AG20443 (cell line): ENCODE data around the gene COQ6.
"Not testable (repeated sequence)": the region's sequence is repeated elsewhere in the genome, so short reads cannot be mapped to it uniquely, and the experiment has no call there.

Experiments used
- DNase-seq: peaks from one replicate; pipeline ENCODE4 v3.0.0; 2012; ENCODE audit warnings: low spot score, mixed read lengths

The COQ6 gene

GRCh38 chr14:73988065-73988464 lies 38.0 kb downstream of the COQ6 start:
- no peak for DNase-seq

GRCh38 chr14:73988656-73989055 lies 38.6 kb downstream of the COQ6 start:
- not testable (repeated sequence) for DNase-seq

GRCh38 chr14:73991092-73991491 lies 41.0 kb downstream of the COQ6 start:
- no peak for DNase-seq

DNA sequence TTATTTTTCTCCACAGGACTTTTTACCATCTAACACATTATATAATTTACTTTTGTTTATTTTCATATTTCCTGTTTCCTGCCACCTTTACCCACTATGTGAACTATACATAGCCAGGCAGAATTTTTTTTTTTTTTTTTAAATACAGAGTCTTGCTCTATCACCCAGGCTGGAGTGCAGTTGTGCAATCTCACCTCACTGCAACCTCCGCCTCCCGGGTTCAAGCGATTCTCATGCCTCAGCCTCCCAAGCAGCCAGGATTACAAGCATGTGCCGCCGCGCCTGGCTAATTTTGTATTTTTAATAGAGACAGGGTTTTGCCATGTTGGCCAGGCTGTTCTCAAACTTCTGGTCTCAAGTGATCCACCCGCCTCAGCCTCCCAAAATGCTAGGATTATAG lies 44.8 kb downstream of the COQ6 start:
- not testable (repeated sequence) for DNase-seq

- no peak for DNase-seq
Observed at GRCh38 chr14:73995977-73996378, 45.9 kb downstream of the COQ6 start.

GRCh38 chr14:73996731-73997107 lies 46.6 kb downstream of the COQ6 start:
- DNase-seq = no peak

DNA sequence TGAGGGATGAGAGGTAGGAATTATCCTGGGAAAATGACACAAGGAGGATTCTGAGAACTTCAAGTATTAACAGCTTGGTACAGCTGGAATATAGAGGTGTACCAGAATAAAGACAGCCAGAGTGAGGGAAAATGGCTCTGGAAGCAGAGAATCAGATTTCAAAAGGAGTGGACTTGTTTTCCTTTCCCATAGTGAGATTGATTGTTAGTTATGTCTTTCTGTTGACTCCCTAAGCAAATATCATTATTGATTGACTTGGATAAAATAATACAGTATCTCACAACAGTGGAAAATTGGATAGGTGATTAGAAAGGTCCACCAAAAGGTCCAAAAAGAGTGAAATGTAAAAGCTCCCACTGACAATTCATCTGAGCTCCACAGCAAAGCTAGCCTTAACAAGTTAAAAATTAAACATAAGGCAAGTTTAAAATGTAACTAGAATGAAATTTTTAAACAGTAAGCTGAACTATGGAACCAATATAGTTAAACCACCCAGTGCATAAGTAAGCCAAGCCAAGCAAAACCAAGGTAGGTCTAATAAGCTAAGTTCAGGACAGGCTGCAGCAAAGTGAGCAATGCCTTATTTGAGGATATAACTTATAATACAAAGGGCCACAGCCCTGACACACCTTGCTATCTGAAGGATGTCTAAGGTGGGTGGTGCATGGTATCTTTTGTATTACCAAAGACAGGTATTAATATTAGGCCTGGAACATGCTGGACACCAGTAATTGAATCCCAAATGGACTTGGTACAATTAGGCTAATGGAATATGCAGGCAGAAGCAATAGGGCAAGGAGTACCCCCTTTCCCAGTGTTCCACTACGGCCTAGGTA lies 47.2 kb downstream of the COQ6 start:
- no peak for DNase-seq

- no peak for DNase-seq
Observed at GRCh38 chr14:73997944-73998447, 47.9 kb downstream of the COQ6 start.

GRCh38 chr14:73998726-73999125 lies 48.6 kb downstream of the COQ6 start:
- DNase-seq = no peak

DNA sequence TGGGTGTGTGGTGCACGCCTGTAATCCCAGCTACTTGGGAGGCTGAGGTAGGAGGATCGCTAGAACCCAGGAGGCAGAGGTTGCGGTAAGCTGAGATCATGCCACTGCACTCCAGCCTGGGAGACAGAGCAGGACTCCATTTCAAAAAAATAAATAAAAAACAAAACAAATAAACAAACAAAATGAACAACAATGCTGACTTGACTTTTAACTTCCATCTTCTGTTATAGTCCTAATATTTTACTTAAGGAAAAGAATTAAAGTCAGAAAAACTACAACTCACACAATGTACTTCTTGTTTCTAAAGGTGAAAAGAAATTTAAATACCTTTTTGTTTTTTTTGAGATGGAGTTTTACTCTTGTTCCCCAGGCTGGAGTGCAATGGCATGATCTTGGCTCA lies 55.6 kb downstream of the COQ6 start:
- not testable (repeated sequence) for DNase-seq

- DNase-seq = no peak
Observed at GRCh38 chr14:74008843-74009499, 58.9 kb downstream of the COQ6 start.
